ENCODE measurements around the gene ATP8A2.
"Not testable (repeated sequence)": the region's sequence is repeated elsewhere in the genome, so short reads cannot be mapped to it uniquely, and the experiment has no call there.

ATP8A2 gene

DNA sequence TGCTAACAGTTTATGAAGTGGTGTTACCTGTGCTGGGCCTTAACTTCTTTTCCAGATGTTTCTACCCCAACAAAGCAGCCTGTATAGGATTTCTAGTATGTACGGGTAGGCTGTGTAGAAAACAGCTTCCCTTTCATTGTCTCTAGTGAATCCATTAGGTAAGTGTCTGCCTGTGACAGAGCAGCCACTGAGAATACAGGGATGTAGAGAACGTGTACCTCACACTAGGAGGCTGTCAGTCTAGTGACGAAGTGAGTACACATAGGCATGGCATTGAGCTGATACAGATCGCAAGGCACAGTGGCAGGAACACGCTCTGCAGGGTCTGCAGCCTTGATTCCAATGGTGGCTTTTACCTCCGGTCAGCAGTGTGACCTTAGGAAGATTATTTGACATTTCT, 562.4 kb downstream of the ATP8A2 start:
- no peak for DNase-seq

DNA sequence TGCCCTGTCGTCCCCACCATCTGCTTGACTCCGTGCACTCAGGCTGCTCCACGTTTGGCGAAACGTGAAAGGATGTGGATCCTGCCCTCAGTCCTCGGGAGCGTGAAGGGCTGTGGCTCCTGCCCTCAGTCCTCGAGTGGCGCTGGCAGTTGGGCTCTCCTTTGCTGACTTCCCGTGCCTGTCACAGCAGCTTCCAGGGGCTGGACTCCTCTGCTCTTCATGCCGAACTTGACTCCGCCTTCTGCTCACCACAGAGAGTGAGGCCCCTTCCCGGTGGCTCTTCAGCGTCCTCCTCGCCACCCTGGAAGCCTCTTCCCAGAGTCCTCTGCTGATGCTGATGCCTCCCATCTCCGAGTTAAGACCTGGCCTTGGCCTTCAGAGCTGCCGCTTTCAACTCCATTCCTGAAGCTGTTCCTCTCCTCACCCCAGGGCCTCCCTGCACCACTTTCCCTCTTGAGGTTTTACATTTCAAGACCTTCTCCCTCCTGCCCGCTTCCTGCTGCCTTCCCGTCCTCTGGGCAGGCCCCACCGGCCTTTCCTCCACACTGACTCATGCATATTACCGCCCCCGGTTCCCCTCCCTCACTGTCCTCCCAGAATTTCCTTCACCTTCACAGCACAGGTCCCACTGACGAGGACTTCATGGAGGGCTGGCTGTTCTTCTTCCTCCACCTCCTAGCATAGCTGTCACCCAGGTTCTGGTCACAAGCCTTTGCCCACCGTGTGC, 568.4 kb downstream of the ATP8A2 start:
- no peak for DNase-seq

DNA sequence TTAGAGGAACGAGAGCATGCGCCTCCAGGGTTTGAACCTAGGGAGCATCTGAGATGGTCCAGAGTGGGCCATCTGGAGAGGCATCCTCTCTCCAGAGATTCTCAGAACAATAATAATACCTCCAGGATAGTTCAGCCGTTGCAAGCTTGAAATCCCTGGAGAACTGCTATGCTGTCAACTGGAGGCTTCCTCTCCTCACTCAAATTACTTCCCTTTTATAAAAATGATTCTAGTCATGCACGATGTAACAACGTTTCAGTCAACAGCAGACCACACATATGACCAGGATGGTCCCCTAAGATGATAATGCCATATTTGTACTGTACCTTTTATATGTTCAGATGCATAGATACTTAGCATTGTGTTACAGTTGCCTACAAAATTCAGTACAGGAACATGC, 571.3 kb downstream of the ATP8A2 start:
- DNase-seq: no peak

DNA sequence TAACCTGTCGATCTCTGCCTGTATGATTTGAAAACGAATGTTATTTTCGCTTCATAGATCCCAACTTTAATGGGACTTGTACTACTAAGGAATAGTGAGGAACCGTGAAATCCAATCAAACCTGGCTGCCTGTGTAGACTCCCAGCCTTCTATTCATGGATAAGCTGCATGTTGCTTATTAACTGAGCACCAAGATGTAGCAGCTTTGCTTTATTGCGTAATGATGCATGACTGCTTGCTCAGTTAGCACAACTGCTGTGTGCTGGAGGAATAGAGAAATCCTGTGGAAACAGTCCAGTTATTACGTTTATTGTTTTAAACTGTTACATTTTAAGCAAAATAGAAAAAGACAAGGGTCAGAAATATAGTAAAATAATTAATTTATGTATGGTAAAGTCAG, 571.9 kb downstream of the ATP8A2 start:
- no peak for DNase-seq

DNA sequence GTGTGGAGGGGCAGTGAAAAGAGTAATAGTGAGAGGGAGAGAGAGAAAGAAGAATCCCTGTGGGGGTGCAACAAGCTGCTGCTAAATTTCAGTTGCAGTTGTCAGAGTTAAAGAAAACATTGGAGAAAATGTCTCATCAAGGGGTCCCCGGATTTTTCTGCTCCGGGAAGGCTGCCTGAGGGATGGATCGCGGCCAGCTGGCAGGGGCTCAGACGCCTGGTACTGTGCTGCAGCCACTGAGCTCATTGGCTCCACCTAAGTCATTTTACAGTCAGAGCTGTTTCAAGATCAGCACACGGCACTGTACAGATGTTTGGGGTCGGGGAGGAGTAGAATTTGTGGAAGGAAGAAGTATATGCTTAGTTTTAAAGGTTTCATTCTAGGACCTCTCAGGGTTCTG, 573.8 kb downstream of the ATP8A2 start:
- no peak for DNase-seq

DNA sequence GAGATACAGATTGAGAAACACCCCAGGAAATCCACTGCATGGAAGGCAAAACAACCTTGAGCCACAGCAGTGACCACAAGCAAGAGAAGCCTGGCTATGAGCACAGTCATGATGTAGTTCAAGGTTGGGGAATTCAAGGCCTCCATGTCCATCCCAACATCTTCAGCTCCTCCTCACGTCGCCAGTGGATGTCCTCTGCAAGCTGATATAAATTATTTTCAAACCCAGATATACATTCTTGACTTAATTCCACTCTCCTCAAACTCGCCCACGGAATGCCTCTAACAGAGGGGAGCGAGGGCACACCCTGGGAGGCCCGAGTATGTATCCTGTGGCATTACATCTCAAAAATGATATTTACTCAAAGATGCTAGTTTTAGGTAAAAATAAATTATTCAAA, 574.5 kb downstream of the ATP8A2 start:
- no peak for DNase-seq

DNA sequence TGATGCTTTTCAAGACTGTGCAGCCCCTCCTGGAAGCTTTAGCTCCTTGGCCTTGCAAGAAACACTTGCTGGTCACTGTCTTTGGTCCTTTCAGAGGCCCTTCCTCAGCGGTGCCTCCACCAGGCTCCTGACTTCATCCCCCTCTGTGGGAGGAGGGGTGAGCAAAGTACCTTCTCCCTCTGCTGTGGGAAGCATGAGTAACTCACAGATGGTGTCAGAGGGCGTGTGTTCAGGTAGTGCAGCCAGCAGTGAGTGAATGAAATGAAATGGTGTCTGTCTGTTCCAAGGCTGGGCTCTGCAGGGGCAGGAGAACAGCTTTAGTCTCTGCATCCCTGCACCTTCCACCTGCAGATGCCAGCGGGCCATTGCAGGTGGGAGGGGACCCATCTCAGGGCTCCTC, 577.1 kb downstream of the ATP8A2 start:
- DNase-seq: no peak

DNA sequence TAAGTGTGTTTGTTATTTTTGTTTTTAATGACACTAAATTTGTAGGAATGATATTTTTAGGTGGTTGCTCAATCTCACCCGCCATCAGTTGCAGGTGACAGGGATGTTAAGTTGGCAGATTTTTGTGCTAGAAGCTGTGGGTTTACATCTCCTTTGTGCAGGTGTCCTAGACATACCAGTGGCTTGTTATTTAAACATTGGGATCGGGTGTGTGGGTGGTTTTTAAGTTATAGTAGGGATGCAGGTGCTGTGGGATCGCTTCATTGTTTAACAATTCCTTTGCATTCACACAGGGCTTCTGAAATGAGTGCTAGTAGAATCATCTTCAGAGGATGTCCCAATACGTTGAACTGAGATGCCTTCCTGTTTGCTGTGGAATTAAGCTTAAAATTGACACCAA, 580.1 kb downstream of the ATP8A2 start:
- DNase-seq: no peak

DNA sequence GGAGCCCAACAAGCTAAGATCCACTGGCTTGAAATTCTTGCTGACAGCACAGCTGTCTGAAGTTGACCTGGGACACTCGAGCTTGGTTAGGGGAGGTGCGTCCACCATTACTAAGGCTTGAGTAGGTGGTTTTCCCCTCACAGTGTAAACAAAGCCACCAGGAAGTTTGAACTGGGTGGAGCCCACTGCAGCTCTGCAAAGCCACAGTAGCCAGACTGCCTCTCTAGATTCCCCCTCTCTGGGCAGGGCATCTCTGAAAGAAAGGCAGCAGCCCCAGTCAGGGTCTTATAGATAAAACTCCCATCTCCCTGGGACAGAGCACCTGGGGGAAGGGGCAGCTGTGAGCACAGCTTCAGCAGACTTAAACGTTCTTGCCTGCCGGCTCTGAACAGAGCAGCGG, 582.3 kb downstream of the ATP8A2 start:
- peak; percentile 8 for DNase-seq

DNA sequence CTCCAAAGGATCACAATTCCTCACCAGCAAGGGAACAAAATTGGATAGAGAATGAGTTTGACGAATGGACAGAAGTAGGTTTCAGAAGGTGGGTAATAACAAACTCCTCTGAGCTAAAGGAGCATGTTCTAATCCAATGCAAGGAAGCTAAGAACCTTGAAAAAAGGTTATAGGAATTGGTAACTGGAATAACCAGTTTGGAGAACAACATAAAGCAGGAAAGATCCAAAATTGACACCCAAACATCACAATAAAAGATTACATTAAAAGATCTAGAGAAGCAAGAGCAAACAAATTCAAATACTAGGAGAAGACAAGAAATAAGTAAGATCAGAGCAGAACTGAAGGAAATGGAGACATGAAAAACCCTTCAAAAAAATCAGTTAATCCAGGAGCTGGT, 583.2 kb downstream of the ATP8A2 start:
- not testable (repeated sequence) for DNase-seq

DNA sequence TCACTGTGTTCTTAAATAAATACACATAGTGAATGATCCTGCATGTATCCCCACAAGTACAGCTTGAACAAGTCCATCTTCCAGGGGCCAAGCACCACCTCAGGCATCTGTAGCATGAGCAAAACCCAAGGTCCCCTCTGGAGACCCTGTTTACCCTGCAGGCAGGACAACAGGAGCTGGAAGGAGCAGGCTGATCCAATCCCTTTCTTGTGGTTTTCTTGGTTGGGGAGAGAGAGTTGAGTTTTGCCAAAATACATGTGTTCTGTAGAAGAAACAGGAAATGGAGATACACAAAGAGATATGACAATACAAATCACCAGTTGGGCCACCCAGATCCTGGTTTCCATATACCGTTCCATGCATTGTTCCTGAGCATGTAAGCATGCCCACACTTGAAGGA, 587.2 kb downstream of the ATP8A2 start:
- no peak for DNase-seq

DNA sequence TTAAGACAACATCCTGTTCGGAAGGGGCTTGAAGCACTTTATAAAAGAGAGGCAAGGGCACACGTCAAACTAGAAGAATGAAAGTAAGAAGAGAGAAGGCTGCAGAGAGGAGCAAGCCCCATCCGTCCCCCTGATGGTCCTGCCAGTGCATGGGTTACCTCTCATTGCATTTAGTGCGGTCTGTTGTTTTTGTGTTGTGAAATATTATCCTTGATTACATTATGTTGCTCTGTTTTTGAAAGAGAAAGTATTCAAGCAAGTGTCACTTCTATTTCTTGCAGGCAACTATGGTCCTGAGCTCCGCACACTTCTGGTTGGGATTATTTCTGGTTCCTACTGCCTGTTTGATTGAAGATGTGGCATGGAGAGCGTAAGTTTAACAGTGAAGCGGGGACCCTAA, 589.5 kb downstream of the ATP8A2 start:
- DNase-seq: no peak

DNA sequence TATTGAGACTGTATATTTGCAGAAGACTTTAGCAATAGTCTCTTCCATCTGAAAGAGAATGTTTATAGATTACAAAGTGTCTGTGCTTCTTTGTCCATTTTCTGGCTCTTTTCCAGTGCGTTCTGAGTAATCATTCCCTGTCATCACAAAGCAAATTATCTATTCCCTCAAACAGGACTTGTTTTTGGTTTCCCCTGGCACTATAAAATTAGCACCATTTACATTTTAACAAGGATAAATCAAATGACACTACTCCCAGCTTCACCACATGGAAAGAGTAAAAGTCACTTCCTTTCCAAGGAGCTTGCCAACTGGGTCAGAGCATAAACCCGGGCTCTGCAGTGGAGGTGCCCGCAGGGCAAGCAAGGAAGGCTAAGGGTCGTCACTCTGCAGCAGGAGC, 591.9 kb downstream of the ATP8A2 start:
- DNase-seq: no peak

DNA sequence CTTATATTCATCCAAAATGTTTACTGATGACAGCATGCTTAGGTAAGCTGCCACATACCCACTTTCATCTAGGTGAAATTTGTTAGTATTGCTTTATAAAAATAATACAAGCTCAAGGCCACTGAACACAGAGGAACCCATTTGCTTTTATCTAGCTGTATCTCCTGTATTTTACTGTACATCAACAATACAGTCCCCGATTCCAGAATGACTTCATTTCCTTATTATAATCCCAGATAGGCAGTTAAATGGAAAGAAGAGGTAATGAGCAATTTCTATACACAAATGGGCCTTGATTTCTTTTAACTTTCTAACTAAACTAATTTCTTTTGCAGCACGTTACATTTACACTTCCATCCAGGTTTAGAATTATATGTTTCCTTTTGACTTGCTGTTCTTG, 593.8 kb downstream of the ATP8A2 start:
- DNase-seq: no peak

DNA sequence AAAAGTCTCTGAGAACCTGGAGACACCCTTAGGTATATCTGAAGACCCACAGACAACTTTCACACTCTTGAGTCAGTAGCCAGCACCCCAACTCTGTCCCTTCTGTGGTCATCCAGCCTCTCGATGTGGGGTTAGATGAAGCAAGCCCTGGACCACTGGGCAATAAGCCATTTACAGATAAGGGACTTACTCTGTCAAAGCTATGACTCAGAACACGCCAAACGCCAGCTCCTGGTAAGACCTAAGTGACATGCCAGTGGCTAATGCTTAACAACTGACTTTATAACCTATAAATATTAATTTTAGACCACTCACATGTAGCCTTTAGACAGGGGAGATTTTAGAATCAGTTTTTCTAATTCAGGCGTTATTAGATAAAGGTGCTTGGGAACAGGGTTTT, 594.3 kb downstream of the ATP8A2 start:
- DNase-seq: no peak

DNA sequence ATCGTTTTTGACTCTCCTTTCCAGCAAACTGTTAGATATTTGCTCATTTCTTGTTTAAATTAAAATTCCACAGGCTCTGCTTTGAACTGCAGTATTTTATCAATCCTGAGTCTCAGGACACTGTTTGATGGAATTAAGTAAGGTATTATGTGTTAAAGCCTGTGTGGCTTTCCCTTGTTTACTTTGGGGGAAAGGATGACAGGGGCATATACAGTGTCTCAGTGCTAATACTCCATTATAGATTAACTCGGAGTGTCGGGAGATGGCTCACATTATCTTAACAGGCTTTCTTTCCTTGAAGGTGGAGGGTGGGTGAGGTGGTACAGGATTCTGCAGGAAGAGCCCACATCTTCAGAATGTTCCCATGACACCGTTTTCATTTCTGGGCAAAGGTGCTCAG, 595.4 kb downstream of the ATP8A2 start:
- no peak for DNase-seq

DNA sequence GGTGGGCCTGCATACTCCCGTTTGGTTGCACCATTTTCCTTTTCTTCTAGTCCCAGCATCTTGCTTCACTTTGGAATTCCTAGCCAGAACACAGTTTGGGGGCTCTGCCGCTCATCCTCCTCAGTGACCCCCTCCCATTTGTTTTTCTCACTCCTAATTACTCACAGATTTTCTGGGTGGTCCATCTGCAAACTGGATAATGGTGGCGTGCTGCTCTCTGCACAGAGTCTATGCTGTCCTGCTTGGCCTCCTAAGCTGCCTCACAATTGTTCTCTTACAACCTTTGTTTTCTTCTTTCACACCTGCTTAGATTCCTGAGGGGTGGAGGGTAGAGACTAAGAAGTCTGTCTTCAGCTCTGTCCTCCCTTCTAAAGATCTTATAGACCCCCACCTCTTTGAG, 599.3 kb downstream of the ATP8A2 start:
- DNase-seq: no peak

DNA sequence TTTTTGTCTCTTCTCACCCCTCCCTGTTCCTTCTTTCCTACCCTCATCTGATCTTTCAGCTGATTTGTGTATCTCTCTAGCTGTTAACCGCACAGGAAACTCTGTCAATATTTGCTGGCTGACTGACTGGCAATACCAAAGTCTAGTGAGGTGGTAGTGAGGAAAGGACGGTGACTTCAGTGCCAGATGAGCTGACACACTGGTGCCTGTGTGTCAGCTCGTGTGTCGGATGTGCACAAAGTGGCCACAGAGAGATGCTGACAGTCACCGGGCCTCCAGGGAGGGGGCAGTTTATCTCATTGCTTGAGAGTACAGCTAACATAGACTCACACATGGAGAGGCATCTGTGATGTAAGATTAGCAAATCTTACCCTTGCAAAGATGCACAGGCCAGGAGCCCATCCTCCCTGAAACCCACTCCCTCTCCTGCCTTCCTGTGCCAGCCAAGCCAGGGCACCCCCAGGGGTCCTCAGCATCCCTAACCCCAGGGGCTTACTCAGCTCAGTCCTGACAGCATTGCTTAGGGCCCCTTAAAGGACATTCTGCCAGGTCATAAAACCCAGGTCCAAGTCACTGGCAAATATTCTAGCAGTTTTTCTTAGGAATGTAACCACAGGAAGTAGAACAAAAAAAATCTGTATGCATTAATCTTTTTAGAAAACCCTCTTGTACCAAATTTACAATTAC, 599.8 kb downstream of the ATP8A2 start:
- DNase-seq: peak; percentile 58

DNA sequence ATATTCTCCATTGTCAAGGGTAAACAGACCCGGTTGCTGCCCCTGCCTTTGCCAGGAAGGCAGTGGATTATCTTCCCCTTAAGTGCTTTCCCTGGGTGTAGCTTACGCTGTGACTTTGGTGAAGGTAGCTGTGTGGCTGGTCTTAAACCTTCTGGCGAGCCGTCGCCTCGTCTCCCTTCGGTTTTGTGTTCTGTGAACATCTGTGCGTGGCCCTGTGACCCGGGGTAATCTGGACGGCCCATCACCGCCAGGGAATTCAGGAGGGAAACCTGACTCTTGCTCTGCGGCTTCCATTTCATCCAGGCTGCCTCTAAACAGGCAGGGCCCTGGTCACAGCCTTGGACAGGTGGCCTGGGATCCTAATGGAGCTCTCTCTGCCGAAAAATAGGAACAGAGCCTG, 601.3 kb downstream of the ATP8A2 start:
- no peak for DNase-seq

DNA sequence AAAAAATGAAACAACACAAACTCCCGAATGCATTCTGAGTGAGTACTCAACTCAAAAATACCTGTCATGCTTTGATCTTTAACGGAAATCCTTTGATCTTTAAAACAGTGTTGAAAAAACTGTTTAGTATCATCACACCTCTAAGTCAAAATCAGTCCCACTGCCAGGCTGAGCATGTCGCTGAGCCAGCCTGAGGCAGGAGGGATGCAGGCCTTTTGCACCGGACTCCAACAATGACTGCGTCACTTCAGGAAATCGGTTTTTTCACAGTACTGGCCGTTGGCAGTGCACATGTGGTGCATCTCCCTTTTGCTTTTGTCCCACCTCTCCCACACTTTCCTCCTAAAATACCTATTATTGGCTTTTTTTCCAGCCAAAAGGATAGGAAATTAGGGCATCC, 601.8 kb downstream of the ATP8A2 start:
- peak; percentile 37 for DNase-seq

DNA sequence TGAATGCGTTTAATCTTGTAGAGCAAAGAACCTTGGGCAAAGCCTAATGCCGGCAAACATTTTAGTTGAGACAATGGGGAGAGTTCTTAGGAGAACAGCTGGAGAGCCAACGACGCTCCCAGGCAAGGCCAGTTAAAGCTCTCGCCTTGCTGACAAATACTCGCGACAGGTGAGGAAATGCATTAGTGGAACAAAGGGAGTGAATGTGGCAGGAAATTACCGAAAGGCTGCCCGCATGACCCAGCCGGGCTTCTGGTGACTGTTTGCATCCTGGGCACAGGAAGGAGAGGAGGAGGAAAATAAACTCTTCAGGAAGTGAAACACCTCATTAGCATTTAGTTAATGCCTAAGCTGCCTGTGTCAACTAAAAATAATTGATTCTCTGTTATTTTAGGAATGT, 605.4 kb downstream of the ATP8A2 start:
- no peak for DNase-seq

DNA sequence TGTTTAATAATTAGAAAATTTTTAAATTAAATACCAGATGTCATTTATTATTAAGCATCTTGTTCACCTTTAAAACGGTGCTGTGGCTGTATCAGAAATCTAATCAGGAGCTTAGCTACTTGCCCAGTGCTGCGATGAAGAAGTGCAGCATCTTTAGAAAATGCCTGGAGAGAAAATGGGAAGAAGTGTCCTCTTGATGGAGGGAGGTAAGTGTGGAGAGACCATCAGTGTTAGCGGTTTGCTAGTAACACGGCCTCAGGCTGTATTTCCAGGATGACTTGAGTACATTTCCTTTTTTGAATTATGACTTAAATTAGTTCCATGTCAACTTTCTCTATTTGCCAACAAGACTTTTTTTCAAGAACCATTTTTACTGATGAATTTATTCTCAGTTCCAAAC, 605.9 kb downstream of the ATP8A2 start:
- DNase-seq: no peak

DNA sequence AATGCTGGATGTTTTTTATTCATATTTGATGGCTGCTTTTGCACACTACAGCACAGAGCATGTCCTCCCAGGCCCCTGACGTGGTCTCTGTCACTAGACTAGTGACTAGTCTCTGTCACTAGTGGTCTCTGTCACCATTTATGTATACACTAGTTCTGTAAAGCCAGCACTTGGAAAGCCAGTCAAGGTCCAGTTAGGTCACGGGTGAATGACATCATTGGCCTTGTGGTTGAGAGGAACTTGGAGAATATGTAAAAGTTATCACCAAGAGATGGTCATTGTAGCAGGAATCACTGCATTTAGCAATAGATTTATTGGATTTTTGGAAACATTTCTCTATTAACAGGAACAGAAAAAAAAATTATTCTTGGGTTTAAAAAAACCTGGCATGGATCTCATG, 607.2 kb downstream of the ATP8A2 start:
- no peak for DNase-seq

DNA sequence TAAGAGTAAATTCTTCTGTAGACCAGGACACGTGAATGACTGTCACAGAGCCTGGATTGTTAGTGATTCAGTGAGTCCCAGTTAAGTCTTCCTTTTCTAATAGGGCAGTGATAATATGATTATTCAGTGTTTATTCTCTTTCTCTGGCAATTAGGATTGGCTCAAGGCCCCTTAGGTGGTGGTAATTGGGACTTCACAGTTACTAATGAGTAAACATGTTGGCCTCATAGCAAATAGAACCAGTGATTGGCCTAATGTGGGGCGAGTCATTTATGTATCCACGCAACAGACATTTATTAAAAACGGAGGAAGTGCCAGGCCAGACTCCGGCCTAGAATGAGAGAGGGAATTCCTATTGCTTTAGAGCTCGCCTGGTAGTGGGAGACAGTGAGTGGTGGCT, 607.6 kb downstream of the ATP8A2 start:
- DNase-seq: no peak

DNA sequence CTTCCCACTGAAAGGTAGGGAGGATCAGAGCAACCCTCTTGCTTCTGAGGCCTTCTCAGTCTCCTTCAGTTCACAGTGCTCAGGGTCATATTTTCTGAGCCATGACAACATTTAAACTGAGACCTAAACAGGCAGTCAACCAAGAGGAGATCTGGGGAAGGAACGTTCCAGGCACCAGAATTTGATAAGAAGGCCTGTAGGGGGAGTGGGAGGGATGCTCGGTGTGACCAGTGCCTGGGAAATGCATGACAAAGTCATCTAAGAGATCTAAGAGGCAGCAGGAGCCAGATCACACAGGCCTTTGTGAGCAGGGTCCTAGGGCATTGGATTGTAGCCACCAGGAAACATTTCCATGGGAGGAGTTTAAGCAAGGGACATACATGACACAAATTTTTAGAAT, 608.5 kb downstream of the ATP8A2 start:
- DNase-seq: no peak
